IMR-90 (cell line): Measurements from ENCODE around the gene ADAM30.
A peak's percentile ranks its signal among the peaks of the same experiment; 100 is the strongest.

Experiments
- CEBPB ChIP-seq: IDR thresholded peaks from 2 replicates; pipeline ENCODE4 v1.6.1; 2012; ENCODE audit warnings: low read depth, low read length, improper control_type of control experiment
- CHD1 ChIP-seq: IDR thresholded peaks from 2 replicates; pipeline ENCODE4 v1.6.1; 2012; ENCODE audit warnings: low read depth, low read length, improper control_type of control experiment
- CTCF ChIP-seq: conservative IDR thresholded peaks from 2 replicates; pipeline ENCODE4 v1.5.1; 2012; ENCODE audit warnings: mild to moderate bottlenecking, low read depth, low read length, improper control_type of control experiment
- FOS ChIP-seq: fragments of 150-350 bp; IDR thresholded peaks from 2 replicates; pipeline ENCODE4 v1.6.1; 2016; ENCODE audit warnings: low read depth, low read length
- MAFK ChIP-seq: IDR thresholded peaks from 2 replicates; pipeline ENCODE4 v1.6.1; 2012; ENCODE audit warnings: low read depth, low read length, improper control_type of control experiment
- NFE2L2 ChIP-seq: fragments of 150-350 bp; IDR thresholded peaks from 2 replicates; pipeline ENCODE4 v1.6.1; 2016; ENCODE audit warnings: low read depth, mild to moderate bottlenecking, low read length
- POLR2A ChIP-seq: IDR thresholded peaks from 2 replicates; pipeline ENCODE4 v1.6.1; 2012; ENCODE audit warnings: mild to moderate bottlenecking, low read depth, low read length
- RAD21 ChIP-seq: IDR thresholded peaks from 2 replicates; pipeline ENCODE4 v1.6.1; 2012; ENCODE audit warnings: low read length, improper control_type of control experiment
- RCOR1 ChIP-seq: IDR thresholded peaks from 2 replicates; pipeline ENCODE4 v1.6.1; 2012; ENCODE audit warnings: mild to moderate bottlenecking, low read length, improper control_type of control experiment; ENCODE audit not compliant: insufficient replicate concordance
- RFX5 ChIP-seq: IDR thresholded peaks from 2 replicates; pipeline ENCODE4 v1.8.0; 2012; ENCODE audit warnings: low read depth, mild to moderate bottlenecking, low read length, moderate library complexity
- SMC3 ChIP-seq: fragments of 150-350 bp; IDR thresholded peaks from 2 replicates; pipeline ENCODE4 v1.6.1; 2016; ENCODE audit warnings: low read depth, mild to moderate bottlenecking, antibody characterized with exemption, low read length, moderate library complexity
- USF2 ChIP-seq: fragments of 150-350 bp; IDR thresholded peaks from 2 replicates; pipeline ENCODE4 v1.6.1; 2017; ENCODE audit warnings: mild to moderate bottlenecking, antibody characterized with exemption, low read length, low read depth

DNA sequence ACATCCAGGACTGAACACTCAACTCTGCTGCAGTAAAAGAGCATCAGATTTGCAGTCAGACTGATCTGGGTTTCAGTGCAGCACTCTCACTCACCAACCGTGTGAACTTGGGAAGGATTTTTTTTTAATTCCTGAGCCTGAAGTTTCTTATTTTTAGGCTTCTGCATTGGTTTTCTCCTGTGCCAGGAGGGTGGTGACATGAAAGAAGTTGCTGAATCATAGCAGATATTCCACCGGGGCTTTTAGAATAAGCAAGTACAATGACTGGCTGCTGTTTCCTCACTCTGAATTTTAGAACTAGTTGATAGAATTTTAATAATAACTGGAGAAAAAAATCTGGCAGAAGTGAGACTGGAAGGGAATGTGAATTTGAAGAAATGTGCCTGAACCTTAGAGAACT, 11.6 kb downstream of the ADAM30 start:
- no peak for TF ChIP-seq CTCF
- peak; percentile 41 for TF ChIP-seq NFE2L2
- TF ChIP-seq MAFK, result no peak
- no peak for TF ChIP-seq POLR2A
- no peak for TF ChIP-seq USF2
- TF ChIP-seq RFX5, result no peak
- TF ChIP-seq SMC3, result no peak
- TF ChIP-seq RAD21, result no peak
- no peak for TF ChIP-seq FOS
- TF ChIP-seq CHD1, result no peak
- no peak for TF ChIP-seq CEBPB
- no peak for TF ChIP-seq RCOR1
